ENCODE results near the gene STIMATE. TPM values are rescaled to one million over a fixed set of nuclear protein-coding genes. Genes with fewer than 3 reads are reported as not detected.

The STIMATE gene
- polyA plus RNA-seq, 1 donor from 2014 or later = 14.6 TPM

- no peaks in the 10 kb centered on the region for H3K79me2 ChIP-seq (replicated peaks; ENCODE audit: insufficient read depth, low read length)
- H3K9me3 ChIP-seq (ENCODE audit: low read length) = no peaks in the 10 kb centered on the region
- no peak overlapping the region for H3K4me2 ChIP-seq (ENCODE audit: low read length)
- no peak overlapping the region for H3K27ac ChIP-seq (ENCODE audit: low read length)
- no peaks in the 10 kb centered on the region for H3F3A ChIP-seq (ENCODE audit: insufficient read depth, low read length, poor library complexity, severe bottlenecking)
- H3K4me3 ChIP-seq (ENCODE audit: low read length) = no peak overlapping the region
- H2AFZ ChIP-seq (ENCODE audit: low read depth, low read length) = no peak overlapping the region
- TF ChIP-seq EZH2 (IDR thresholded peaks at IDR 0.05; ENCODE audit: borderline replicate concordance, insufficient read depth, low read length, poor library complexity, severe bottlenecking) (no peak), CTCF (IDR thresholded peaks at IDR 0.05; ENCODE audit: poor library complexity, severe bottlenecking) (no peak), MXI1 (conservative IDR thresholded peaks at IDR 0.05; ENCODE audit: poor library complexity, severe bottlenecking) (no peak), RAD21 (conservative IDR thresholded peaks at IDR 0.05) (no peak), REST (IDR thresholded peaks at IDR 0.05; ENCODE audit: borderline replicate concordance) (no peak), SMC3 (conservative IDR thresholded peaks at IDR 0.05; ENCODE audit: poor library complexity) (no peak), POLR2AphosphoS5 (IDR thresholded peaks at IDR 0.05) (no peak)
- no peaks in the 10 kb centered on the region for H3K36me3 ChIP-seq (ENCODE audit: insufficient read depth, low read length)
- no peaks in the 10 kb centered on the region for H3K27me3 ChIP-seq (ENCODE audit: insufficient read depth, low read depth, low read length)
- no peaks in the 10 kb centered on the region for H4K20me1 ChIP-seq (ENCODE audit: insufficient read depth)
- H3K9ac ChIP-seq (ENCODE audit: low read length) = no peak overlapping the region
- no peaks in the 10 kb centered on the region for H3K9me2 ChIP-seq (ENCODE audit: insufficient read depth, low read length)
Measured at GRCh38 chr3:52791366-52791765, 106.0 kb downstream of the STIMATE start.

- Histone ChIP-seq H3F3A (ENCODE audit: insufficient read depth, low read length, poor library complexity, severe bottlenecking) (no peaks in the 10 kb centered on the region), H3K4me2 (ENCODE audit: low read length) (no peak overlapping the region), H3K9ac (ENCODE audit: low read length) (no peak overlapping the region), H3K9me3 (ENCODE audit: low read length) (no peaks in the 10 kb centered on the region), H3K36me3 (ENCODE audit: insufficient read depth, low read length) (no peaks in the 10 kb centered on the region), H3K27me3 (ENCODE audit: insufficient read depth, low read depth, low read length) (no peaks in the 10 kb centered on the region), H4K20me1 (ENCODE audit: insufficient read depth) (no peaks in the 10 kb centered on the region), H2AFZ (ENCODE audit: low read depth, low read length) (no peak overlapping the region), H3K27ac (ENCODE audit: low read length) (no peak overlapping the region), H3K9me2 (ENCODE audit: insufficient read depth, low read length) (no peaks in the 10 kb centered on the region), H3K79me2 (replicated peaks; ENCODE audit: insufficient read depth, low read length) (no peaks in the 10 kb centered on the region), H3K4me3 (ENCODE audit: low read length) (no peak overlapping the region)
- no peak for TF ChIP-seq SMC3 (conservative IDR thresholded peaks at IDR 0.05; ENCODE audit: poor library complexity)
- TF ChIP-seq EZH2 (IDR thresholded peaks at IDR 0.05; ENCODE audit: borderline replicate concordance, insufficient read depth, low read length, poor library complexity, severe bottlenecking) = no peak
- TF ChIP-seq POLR2AphosphoS5 (IDR thresholded peaks at IDR 0.05) = no peak
- no peak for TF ChIP-seq MXI1 (conservative IDR thresholded peaks at IDR 0.05; ENCODE audit: poor library complexity, severe bottlenecking)
- TF ChIP-seq EP300 (conservative IDR thresholded peaks at IDR 0.05; ENCODE audit: poor library complexity, severe bottlenecking) = no peak
- TF ChIP-seq CTCF (IDR thresholded peaks at IDR 0.05; ENCODE audit: poor library complexity, severe bottlenecking) = no peak
- TF ChIP-seq REST (IDR thresholded peaks at IDR 0.05; ENCODE audit: borderline replicate concordance) = no peak
- no peak for TF ChIP-seq TAF1 (IDR thresholded peaks at IDR 0.05; ENCODE audit: low read depth)
- TF ChIP-seq RAD21 (conservative IDR thresholded peaks at IDR 0.05) = no peak
Measured at GRCh38 chr3:52790741-52791140, 106.6 kb downstream of the STIMATE start.

Measured in neural cell (in vitro differentiated cells).